C1 segment of cervical spinal cord (tissue), 14 donors: ENCODE data around the gene TBXA2R.

Source experiments
- DNase-seq, 14 donors: peaks; one replicate each; lab custom pipeline; 2025; lab: John Stamatoyannopoulos, UW

TBXA2R gene

GRCh38 chr19:3555653-3556422, 50.8 kb downstream of the TBXA2R start:
- peak in 1 of 14 donors; percentile 25 for DNase-seq

GRCh38 chr19:3554254-3555083, 52.2 kb downstream of the TBXA2R start:
- DNase-seq, result no peak

- DNase-seq, result no peak
Observed at GRCh38 chr19:3551792-3552095, 54.9 kb downstream of the TBXA2R start.

- no peak for DNase-seq
Observed at GRCh38 chr19:3550947-3551791, 55.5 kb downstream of the TBXA2R start.

GRCh38 chr19:3549816-3550215, 56.9 kb downstream of the TBXA2R start:
- no peak for DNase-seq

- peak in 10 of 14 donors; percentile 11 to 67 (median 32) for DNase-seq
Observed at GRCh38 chr19:3548606-3549005, 58.1 kb downstream of the TBXA2R start.

- DNase-seq, result no peak
Observed at GRCh38 chr19:3547767-3548282, 58.9 kb downstream of the TBXA2R start.

GRCh38 chr19:3547301-3547731, 59.4 kb downstream of the TBXA2R start:
- no peak for DNase-seq

- no peak for DNase-seq
Observed at GRCh38 chr19:3546119-3546518, 60.6 kb downstream of the TBXA2R start.

- no peak for DNase-seq
Observed at GRCh38 chr19:3545669-3546034, 61.0 kb downstream of the TBXA2R start.

GRCh38 chr19:3544742-3545668, 61.7 kb downstream of the TBXA2R start:
- peak in 13 of 14 donors; percentile 20 to 90 (median 67) for DNase-seq
